Suppressor macrophage treated with lipopolysaccharide for 1 hour (primary cell): Measurements from ENCODE around the gene XRCC6.
"Not testable (repeated sequence)": the region's sequence is repeated elsewhere in the genome, so short reads cannot be mapped to it uniquely, and the experiment has no call there.

ENCODE experiments used
- DNase-seq, 3 donors: peaks; one replicate each; pipeline ENCODE4 v3.0.0-alpha.2; 2020 to 2022

Gene XRCC6

GRCh38 chr22:41598891-41599635, 22.0 kb upstream of the XRCC6 start:
- DNase-seq = no peak

- DNase-seq = no peak
Measured at GRCh38 chr22:41600976-41601375, 20.1 kb upstream of the XRCC6 start.

DNA sequence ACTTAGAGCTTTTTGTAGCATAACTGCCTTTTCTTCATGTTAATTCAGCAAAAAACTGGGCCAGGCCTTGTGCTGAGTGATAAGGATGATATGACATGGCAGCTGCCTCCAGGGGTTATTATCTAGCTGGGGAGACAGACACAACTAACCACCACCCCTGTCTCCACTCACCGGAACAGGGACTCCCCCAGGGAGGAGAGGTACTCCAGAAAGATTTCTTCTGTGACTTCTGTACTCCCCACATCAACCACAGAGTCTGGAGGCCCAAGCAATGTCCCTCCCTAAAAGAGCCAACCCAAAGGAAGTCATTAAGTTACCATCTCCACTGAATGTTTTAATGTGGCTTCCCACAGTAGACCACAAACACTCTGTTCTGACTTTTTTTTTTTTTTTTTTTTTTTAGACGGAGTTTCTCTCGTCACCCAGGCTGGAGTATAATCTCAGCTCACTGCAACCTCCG, 17.2 kb upstream of the XRCC6 start:
- DNase-seq = no peak

DNA sequence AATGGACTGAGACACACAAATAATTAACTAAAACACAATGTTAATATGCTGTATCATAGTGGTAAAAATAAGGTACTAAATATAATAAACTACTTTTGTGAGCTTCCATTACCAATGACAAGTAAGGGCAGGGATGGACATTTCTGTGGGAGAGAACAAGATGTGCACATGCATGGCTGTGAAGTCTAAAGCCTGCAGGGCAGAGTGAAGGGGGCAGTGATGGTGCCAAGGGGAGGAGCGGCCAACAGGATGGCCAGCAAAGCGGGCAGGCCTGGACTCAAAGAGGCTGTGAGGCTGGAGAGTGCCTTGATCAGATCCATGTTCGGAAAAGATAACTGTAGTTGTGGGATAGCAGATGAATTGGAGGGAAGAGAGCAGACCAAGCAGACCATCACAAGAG, 12.7 kb upstream of the XRCC6 start:
- DNase-seq = no peak

GRCh38 chr22:41612603-41613306, 8.3 kb upstream of the XRCC6 start:
- DNase-seq = no peak

DNA sequence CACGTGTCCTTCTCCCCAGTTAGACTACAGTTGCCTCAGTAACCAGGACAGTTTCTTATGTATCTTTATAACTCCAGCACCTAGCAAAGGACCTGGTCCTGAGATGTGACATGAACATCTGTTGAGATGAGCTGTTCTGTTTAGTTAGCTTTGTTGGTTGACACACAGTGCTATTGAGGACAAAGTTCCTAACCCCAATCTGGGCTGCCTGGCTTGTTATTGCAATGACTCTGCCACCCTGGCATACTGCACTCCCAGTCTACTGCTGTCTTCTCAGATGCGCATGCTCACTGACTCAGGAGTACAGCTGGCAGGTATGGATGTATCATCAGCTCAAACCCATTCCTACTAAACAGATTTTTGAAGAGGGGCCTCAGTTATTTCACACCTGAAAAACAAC, 7.6 kb upstream of the XRCC6 start:
- no peak for DNase-seq

GRCh38 chr22:41619979-41620588, 1.0 kb upstream of the XRCC6 start:
- peak; percentile 19 to 46 (median 27) for DNase-seq

DNA sequence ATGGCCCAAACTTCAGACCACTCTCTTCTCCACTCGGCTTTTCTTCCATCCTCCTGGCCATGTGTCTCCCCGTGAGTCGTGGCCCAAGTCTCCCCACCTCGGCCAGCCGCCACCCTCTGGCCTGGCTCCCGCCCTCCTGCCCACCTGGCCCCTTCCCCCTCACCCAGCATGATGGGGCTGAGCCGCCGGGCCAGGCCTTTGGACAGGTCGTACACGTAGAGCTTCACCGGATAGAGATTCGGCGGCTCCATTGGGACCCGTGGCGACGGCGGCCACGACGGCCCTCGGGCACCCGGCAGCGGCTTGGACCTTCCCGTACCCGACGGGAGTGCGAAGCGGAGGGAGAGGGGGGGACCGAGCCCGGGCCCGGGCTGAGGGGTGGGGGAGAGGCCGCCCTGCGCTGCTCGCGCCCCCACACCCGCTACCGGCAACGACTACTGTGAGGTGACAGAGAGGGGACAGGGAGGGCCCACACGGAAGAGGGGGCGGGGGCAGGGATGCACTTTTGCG, 451 bp upstream of the XRCC6 start, which contains the start of gene DESI1:
Gene DESI1, minus strand, starts transcription at position 455 of the 510 bp plus-strand sequence. Its CDS starts 204 bp downstream, at position 251.
- no peak for DNase-seq

DNA sequence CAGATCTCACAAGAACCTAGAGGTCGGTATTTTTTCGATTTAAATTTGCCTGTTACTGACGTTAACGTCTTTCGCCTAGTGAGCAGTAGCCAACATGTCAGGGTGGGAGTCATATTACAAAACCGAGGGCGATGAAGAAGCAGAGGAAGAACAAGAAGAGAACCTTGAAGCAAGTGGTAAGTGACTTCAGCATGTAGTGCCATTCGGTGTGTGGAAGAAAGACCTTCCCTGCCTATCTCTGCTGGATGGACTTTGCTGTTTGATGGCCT, 750 bp downstream of the XRCC6 start:
- DNase-seq = no peak

- no peak for DNase-seq
Measured at GRCh38 chr22:41625577-41625976, 4.5 kb downstream of the XRCC6 start.

GRCh38 chr22:41631115-41631514, 10.0 kb downstream of the XRCC6 start:
- not testable (repeated sequence) for DNase-seq

- not testable (repeated sequence) for DNase-seq
Measured at GRCh38 chr22:41631615-41632014, 10.5 kb downstream of the XRCC6 start.

DNA sequence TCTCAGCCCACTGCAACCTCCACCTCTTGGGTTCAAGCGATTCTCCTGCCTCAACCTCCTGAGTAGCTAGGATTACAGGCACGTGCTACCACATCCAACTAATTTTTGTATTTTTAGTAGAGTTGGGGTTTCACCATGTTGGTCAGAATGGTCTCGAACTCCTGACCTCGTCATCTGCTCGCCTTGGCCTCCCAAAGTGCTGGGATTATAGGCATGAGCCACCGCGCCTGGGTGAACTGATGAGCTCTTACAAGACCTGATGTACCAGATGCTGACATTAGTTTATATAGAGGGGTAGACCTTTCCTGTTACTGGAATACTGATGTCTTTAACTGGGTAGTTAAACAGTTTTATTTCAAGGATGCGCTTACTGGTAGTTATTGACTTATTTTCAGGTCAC, 13.5 kb downstream of the XRCC6 start:
- not testable (repeated sequence) for DNase-seq

DNA sequence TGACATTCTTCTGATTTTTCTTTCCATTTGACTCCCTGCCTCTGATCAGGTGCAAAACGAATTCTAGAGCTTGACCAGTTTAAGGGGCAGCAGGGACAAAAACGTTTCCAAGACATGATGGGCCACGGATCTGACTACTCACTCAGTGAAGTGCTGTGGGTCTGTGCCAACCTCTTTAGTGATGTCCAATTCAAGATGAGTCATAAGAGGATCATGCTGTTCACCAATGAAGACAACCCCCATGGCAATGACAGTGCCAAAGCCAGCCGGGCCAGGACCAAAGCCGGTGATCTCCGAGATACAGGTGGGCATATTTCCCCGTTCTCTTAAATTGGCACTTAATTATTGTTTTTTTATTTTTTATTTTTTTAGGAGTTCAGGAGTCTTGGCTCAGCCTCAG, 15.4 kb downstream of the XRCC6 start:
- no peak for DNase-seq

GRCh38 chr22:41637623-41638022, 16.5 kb downstream of the XRCC6 start:
- DNase-seq = not testable (repeated sequence)

GRCh38 chr22:41638124-41638523, 17.0 kb downstream of the XRCC6 start:
- DNase-seq = no peak

GRCh38 chr22:41638748-41639147, 17.7 kb downstream of the XRCC6 start:
- DNase-seq = no peak

- no peak for DNase-seq
Measured at GRCh38 chr22:41641854-41642253, 20.8 kb downstream of the XRCC6 start.

GRCh38 chr22:41642331-41643110, 21.4 kb downstream of the XRCC6 start:
- no peak for DNase-seq

GRCh38 chr22:41647771-41648170, 26.7 kb downstream of the XRCC6 start:
- no peak for DNase-seq

GRCh38 chr22:41648432-41648831, 27.3 kb downstream of the XRCC6 start:
- no peak for DNase-seq

GRCh38 chr22:41650229-41650628, 29.1 kb downstream of the XRCC6 start:
- no peak for DNase-seq

DNA sequence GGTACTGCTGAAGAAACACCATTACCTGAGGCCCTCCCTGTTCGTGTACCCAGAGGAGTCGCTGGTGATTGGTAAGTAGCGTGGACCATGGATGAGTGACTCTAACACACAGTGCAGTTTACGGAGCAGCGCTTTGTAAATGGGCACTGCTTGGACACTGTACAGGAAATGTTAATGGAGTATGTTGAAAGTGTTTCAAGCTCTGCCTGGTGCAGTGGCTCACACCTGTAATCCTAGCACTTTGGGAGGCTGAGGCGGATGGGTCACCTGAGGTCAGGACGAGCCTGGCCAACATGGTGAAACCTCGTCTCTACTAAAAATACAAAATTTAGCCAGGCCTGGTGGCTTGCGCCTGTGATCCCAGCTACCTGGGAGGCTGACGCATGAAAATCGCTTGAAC, 29.7 kb downstream of the XRCC6 start:
- no peak for DNase-seq
